Stimulated activated CD4-positive, alpha-beta T cell treated with anti-CD3 and anti-CD28 coated beads, Interleukin-1b, Interleukin-23, amount 100 ng/mL, for 48 hours (primary cell): ENCODE data around the gene MAST2.
"Not testable (repeated sequence)": the region's sequence is repeated elsewhere in the genome, so short reads cannot be mapped to it uniquely, and the experiment has no call there.

Experiments used
- DNase-seq: peaks from one replicate; pipeline ENCODE4 v3.0.0-alpha.2; 2020

MAST2 gene

DNA sequence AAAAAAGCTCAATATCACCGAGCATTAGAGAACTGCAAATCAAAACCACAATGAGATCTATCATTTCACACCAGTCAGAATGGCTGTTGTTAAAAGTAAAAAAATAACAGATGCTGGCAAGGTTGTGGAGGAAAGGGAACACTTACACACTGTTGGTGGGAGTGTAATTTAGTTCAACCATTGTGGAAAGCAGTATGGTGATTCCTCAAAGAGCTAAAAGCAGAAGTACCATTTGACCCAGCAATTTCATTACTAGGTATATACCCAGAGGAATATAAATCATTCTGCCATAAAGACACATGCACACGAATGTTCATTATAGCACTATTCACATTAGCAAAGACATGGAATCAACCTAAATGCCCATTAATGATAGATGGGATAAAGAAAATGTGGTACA is 146.1 kb downstream of the MAST2 start:
- not testable (repeated sequence) for DNase-seq

DNA sequence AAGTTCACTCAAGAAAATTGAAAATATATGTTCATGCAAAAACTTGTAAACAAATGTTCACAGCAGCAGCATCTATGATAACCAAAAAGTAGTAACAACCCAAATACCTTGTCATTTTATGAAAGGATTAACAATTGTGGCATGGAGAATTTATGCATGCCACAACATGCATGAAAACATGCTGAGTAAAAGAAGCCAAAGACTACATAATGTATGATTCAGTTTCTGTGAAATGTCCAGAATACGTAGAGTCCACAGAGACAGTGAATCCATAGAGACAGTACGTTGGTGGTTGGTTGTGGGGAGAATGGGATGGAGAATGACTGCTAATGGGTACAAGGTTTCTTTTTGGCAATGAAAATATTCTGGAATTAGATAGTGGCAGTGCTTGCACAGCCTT is 148.7 kb downstream of the MAST2 start:
- DNase-seq = no peak

DNA sequence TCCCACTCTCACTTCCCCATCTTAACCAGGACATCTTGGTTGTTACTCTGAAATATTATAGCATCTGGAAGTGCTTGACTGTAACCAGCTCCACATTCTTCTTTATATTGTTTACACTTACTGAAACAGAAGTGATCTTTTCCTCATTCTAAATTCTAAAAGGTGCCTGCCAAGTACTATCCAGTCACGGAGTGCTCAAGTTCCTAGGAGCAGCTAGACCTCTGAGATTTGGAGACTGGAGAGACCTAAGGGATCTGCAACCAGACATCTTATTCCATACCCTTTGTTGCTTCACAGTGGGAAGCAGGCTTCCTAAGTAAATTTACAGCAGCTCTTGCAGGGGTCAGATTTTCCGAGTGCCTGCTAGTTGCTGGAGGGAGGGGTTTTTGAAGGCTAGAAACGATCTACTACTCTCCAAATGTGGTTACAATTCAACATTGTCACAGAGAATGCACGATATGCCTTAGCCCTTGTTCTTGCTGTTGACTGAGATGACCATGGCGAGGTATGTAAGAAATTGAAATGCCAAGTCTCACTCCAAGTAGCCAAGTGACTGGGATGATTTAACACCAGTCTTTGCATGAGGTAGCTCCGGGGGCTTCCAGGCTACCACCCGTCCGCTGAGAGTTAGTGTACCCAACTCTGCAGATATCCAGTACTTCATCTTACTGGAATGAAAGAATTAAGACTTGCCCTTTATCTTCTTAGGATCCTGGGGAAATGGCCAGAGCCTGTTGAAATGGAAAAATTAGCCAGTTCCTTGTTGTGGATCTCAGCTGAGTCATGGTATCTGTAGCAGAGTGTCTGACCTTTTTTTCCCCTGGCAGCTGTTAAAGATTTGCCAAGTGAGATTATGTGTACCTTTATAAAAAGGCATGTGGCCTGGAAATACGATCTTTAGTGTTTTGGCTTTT is 150.8 kb downstream of the MAST2 start:
- DNase-seq = no peak

DNA sequence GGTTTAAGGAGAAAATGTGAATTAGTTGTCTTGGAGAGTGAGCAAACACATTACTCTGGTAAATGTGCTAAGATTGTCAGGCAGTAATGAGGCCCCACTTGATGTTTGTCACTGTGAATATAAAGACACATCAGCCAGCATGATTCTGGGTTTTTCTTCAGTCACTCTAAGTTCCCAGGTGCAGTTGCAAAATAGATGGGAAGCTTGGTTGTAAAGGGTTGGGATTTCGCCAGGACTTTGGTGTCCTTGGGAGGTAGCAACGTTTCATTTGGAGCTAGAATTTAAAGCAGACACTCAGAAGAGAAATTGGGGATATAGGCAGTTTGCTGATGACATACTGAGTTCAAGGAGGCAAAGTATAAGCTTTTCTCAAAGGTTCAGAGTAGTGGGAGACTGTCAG is 154.3 kb downstream of the MAST2 start:
- no peak for DNase-seq

DNA sequence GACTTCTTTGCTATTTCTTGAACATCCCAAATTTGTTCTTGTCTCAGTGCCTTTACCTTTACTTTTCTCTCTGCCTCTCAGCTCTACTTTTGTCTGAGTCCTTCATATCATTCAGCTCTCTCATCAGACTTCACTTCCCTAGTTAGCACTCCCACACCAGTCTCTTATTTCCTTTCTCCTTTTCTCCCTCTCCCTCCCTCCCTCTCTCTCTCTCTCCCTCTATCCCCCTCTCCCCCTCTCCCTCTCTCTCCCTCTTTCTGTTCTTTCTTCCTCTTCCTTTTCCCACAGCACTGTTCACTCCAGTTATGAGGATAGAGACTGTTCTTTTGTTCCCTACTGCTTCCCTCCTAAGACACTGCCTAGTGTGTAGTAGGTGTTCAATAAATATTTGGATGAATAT is 154.9 kb downstream of the MAST2 start:
- DNase-seq = no peak

DNA sequence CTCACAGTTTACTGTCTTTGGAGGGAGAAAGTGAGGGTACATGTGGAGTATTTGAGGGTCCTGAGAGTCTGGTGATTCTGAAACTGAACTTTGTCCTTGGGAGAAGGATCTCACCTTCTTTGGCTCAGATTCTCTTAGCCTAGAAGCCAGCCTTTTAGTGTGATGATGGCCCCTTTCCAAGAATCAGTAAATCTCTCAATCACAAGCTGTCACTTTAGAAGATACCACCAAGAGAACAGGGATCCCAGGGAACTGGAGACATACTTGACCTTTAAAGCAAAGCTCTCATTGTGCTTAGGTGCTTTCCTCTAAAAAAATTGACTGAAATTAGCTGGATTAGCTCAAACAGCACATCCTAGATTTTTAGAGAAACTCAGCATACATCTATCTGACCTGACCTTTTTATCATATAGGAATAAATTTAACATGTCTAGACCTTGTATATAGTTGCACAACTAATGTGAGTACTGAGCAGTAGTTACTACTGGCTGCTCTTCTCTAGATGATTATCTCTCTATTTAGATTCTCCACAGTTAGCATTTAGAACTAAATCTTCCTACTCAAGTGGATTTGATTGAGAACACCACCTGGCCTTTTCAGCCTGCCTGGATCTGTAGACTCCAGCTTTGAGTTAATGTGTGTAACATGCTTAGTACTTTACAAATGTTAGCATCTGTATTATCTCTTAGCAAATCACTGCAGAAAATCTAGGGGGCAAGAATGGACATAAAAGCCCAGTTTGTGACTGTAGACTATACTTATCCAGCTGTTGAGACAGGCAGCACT is 157.7 kb downstream of the MAST2 start:
- no peak for DNase-seq

DNA sequence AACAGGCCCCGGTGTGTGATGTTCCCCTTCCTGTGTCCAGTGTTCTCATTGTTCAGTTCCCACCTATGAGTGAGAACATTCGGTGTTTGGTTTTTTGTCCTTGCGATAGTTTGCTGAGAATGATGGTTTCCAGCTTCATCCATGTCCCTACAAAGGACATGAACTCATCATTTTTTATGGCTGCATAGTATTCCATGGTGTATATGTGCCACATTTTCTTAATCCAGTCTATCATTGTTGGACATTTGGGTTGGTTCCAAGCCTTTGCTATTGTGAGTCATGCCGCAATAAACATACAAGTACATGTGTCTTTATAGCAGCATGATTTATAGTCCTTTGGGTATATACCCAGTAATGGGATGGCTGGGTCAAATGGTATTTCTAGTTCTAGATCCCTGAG is 158.5 kb downstream of the MAST2 start:
- DNase-seq = not testable (repeated sequence)

DNA sequence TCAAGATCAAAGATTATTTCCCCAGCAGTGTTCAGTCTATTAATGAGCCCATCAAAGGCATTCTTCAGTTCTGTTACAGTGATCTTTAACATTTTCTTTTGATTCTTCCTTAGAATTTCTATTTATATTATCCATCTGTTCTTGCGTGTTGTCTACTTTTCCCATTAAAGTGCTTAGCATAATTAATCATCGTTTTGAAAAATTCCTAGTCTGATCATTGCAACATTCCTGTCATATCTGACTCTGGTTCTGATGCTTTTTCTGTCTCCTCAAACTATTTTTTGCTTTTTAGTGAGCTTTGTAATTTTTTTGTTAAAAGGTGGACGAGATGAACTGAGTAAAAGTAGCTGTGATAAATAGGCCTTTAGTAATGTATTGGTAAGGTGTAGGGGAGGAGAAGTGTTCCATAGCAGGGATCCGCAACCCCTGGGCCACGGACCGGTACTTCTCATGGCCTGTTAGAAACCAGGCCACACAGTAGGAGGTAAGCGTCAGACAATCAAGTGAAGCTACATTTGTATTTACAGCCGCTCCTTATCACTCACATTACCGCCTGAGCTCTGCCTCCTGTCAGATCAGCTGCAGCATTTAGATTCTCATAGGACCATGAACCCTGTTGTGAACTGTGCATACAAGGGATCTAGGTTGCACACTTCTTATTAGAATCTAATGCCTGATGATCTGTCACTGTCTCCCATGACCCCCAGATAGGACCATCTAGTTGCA is 165.7 kb downstream of the MAST2 start:
- no peak for DNase-seq

DNA sequence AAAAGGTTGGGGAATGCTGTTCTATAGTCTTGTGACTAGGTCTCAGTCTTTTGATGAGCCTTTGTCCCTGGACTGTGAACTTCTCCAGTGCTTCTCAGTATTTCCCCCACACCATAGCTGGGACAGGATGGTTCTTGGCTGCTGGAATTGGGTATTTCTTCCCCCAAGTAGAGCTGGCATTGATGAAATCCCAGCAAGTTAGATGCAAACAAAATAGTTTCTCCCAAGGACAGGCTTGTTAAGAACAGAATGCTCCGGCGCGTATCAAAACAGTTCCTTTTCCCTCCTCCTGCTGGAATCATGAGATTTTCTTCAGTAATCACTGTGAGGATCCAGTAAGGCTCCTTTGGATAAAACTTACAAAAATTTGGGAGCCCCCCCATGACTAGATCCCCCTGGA is 166.5 kb downstream of the MAST2 start:
- no peak for DNase-seq

DNA sequence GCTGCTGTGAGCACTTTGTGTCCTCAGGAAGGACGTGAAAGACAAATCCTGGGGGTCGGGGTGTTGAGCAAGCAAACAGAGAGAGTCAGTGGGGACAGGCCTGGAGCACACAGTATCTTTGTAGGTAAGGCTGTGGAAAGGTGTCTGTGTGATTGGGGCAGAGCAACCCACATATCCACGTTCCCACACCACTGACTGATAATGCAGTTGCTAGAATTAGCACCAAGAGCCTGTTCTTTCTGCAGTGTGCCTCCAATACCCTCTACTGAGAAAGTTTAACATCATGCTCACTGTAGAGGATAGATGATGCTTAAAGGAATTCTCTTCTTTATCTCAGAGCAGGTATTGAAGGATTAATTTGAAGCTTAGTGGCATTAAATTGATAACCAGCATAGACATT is 167.9 kb downstream of the MAST2 start:
- no peak for DNase-seq

DNA sequence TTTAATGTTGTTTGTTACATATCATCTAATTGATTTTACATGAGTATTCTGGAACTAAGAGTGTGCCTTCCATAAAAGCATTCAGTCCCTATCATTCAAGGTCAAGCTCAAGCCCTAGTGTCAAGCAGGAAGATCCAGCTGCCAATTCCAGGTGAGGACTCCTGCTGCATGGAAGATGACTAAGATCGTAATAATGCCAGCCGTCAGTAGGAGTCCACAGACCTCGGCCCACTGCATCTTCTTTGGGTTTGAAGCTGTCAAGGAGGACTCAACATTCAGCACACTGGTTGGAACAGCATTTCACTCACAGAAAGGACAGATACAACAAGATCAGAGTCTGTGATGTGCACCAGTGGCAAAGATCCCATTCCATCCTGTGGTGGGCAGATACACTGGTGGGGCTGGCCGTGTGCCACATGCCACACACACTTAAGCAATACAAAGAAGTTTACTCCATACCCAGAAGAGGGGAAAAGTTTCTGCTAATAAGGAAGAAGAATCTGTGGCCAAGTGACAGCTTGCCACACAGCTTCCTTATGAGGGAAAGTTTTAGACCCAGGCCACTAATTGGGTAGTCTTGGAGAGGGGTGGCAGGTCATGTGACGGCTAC is 168.6 kb downstream of the MAST2 start:
- DNase-seq = no peak

DNA sequence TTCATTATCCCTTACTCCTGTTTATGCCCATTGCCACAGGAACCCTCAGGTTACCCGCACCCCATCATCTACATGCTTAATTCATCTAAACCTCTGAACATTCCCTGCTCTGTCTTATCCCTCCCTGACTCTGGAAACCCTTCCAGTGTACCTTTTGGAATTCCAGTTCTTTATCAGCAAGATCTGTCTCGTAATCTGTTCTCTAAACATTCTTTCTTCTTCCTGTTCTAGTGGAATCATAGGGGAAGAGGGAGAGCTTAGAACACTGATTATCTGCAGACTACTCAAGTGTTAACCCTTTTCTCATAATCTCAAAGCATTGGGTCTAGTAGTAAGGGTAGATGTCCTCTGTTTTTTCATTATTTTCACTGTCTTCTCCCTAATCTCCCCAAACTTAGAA is 169.2 kb downstream of the MAST2 start:
- DNase-seq = no peak

DNA sequence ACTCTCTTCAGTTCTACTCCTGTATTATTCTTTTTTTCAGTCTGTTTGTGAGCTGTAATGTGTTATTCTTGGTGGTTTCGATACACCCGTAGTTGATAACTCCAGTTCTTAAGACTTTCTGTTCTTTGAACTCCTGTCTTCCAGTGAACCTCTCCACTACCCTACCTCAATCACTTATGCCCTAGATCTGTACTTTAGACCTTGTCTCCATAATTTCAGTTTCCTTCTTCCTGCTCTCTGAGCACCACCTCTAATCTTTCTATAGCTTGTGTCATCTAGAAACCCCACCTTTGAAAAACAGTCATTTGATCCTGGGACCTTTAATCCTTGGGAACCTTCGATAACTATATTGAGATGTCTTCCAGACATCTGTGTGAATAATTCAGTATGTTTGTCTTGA is 169.7 kb downstream of the MAST2 start:
- no peak for DNase-seq

DNA sequence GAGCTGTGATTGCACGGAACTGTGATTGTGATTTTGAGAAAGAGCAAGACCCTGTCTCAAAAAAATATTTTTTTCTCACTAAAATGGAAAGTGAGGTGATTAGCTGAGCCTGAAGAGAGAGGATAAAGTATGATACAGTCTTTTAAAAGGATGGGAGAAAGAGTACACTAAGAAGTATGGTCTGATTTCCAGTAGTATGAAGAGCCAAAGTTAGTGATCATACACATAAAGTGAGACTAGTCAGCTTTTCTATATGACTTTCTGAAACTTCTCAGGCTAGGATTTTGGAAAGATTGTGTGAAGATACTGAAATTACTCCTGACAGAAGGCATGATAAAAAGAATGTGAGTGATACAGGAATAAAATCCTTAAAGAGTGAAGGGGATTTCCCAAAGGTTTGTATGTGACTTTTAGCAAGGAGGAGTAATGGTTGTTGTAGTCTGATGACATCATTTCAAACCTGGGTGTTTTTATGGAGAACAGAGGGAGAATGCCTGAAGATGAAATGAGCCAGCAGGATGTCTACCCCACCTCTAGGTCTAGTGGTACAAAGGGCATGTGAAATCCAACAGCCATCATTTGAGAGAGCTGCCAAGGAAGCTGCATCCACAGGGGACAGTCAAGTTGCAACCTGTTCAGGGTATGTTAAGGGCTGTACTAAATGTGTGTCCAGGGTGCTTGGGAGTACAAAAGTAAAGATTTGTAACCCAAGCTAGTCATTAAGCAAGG is 171.3 kb downstream of the MAST2 start:
- DNase-seq = no peak

DNA sequence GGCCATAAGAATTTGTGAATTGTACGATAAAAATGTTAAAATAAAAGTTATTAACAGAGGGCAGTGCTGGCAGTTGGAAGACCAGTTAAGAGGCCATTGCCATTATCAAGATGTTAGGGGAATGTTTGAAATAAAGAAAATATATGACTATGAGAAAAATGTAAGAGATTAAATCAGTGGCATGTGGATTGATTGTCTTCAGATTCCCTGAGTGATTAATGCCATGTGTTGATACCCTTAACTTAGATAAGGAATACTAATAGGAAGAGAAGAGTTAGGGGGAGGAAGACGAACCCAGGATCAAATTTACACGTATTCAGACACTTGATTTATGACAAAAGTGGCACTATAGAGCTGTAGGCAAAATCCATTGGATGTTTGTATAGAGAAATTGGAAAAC is 173.2 kb downstream of the MAST2 start:
- no peak for DNase-seq

DNA sequence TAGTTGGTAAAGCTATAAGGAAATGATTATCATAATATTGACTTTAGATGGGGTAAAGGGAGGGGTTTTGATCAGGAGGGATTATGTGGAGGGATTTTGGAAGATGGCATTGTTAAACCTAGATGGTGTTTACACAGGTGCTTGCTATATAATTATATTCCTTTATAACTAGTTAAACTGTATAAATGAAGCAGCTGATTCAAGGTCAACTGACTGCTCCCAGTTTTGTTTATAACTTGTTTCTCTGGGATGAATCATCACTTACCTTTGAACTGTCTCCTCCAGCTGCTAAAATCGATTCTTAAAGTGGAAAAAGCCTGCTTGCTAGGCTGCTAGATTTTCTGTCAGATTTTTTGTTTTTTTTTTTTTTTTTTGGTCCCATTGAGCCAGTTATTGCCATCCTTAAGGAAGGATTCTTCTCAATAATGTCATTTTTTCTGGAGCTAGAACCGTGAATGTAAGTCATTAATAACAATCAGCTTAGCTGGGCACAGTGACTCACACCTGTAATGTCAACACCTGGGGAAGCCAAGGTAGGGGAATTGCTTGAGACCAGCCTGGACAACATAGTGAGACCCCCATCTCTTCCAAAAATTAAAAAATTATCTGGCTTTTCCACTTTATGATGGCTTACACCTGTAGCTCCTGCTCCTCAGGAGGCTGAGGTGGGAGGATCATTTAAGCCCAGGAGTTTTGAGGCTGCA is 175.8 kb downstream of the MAST2 start:
- DNase-seq = no peak

DNA sequence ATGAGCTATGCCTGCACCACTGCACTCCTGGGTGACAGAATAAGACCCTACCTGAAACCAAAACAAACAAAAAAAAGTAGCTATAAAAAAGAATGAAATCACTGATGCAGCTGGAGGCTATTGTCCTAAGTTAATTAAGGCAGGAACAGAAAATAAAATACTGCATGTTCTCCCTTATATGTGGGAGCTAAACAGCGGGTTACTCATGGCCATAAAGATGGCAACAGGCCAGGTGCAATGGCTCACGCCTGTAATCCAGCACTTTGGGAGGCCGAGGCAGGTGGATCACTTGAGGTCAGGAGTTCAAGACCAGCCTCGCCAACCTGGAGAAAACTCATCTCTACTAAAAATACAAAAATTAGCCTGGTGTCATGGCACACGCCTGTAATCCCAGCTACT is 176.4 kb downstream of the MAST2 start:
- DNase-seq = no peak

DNA sequence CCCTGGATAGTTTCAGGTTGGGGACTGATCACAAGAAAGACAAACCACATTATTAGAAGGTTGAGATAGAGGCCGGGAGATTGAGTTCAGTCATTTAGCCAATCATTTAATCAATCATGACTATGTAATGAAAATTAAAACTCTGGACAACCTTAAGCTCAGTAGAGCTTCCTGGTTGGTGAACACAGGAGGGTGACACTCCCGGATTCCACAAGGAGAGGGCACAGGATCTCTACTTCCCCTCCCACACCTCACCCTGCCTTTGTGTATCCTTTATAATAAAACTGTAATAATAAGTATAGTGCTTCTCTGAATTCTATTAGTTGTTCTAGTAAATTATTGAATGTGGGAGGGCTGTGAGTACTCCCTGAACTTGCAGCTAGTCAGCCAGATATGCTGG is 178.9 kb downstream of the MAST2 start:
- DNase-seq = no peak

DNA sequence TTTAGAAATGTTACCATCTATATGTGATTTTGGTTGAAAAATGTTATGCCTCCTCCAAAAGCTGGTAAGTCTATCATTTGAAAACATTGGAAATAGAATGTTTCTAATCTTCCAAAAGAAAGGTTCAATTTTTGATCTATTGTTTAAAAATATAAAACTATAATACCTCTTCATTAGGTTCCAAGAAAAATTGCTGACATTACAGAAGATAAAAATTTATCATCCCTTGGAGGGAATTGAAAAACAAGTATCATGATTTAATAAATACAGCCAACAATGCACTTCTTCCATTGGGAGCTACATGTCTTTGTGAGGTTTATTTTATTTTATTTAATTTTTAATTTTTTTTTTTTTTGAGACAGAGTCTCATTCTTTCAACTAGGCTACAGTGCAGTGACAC is 180.6 kb downstream of the MAST2 start:
- DNase-seq = no peak

DNA sequence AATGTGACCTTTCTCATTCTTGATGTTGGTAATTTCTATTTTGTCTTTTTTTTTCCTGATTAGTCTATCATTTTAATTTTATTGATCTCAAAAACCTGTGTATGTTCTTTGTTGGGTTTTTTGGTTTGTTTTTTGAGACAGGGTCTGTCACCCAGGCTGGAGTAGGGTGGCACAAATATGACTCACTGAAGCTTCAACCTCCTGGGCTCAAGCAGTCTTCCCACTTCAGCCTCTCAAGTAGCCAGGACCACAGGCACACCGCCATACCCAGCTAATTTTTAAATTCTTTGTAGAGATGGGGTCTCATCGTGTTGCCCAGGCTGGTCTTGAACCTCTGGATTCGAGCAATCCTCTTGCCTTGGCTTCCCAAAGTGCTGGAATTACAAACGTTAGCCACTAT is 183.8 kb downstream of the MAST2 start:
- DNase-seq = no peak

DNA sequence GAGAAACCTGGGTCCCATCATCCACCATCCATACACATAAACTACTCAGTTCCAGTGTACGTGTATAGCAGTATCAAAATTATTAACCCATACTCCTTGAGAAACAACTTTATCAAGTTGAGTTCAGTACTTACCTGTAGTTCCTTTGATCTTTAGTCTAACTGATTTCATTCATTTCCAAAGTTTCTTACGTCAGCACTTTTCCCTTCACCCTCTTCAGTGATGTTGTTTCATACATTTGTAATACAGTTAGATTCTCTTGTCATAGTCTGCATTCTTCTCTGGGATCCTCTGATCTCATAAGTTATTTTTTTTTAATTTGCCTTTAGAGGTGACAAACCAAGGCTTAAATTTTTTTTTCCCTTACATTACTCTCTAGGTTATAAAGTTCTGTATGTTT is 185.8 kb downstream of the MAST2 start:
- no peak for DNase-seq

DNA sequence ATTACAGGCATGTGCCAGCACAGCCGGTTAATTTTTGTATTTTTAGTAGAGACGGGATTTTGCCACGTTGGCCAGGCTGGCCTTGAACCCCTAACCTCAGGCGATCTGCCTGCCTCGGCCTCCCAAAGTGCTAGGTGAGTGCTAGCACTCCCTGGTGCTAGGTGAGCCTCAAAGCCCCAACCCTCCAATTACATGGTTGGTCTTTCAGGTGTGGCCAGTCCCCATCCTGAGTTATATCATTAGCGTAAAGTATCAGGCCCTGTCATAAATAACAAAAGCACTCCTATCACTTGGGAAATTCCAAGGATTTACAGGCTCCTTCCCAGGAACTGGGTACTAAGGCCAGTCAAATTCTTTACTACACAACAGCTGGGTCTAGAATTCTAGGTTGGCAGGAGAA is 191.0 kb downstream of the MAST2 start:
- no peak for DNase-seq
